Right lobe of liver (tissue), 6 donors: Measurements from ENCODE around the gene CNPPD1. TPM values are rescaled to one million over a fixed set of nuclear protein-coding genes. Genes with fewer than 3 reads are reported as not detected.

Experiments used
- ATAC-seq, 4 donors: fragments of 200-7000 bp; cut with Tn5 transposase; one replicate each; pipeline ENCODE4 v1.9.1; 2020; ENCODE audit warnings: mild to moderate bottlenecking in 4 of 4, moderate library complexity in 4 of 4
- DNase-seq, 3 donors: peaks; one replicate each; pipeline ENCODE4 v3.0.0-alpha.2; 2020
- H3K27ac ChIP-seq, 3 donors: fragments of 200-600 bp; one replicate each; pipeline ENCODE4 v1.8.0; 2022
- H3K27me3 ChIP-seq, 2 donors: fragments of 200-600 bp; one replicate each; pipeline ENCODE4 v1.8.0; 2022
- H3K36me3 ChIP-seq, 4 donors: fragments of 200-600 bp; sonication (generic) in 1 of 4; one replicate each; pipeline versions ENCODE4 v1.5.1 to v1.8.0; 2017 to 2022; ENCODE audit warnings: control low read depth in 1 of 4
- H3K4me1 ChIP-seq, 4 donors: fragments of 200-600 bp; sonication (generic) in 1 of 4; one replicate each; pipeline versions ENCODE4 v1.5.1 to v1.8.0; 2017 to 2022; ENCODE audit warnings: control low read depth in 1 of 4
- H3K4me3 ChIP-seq, 3 donors: fragments of 200-600 bp; one replicate each; pipeline ENCODE4 v1.8.0; 2022
- H3K9me3 ChIP-seq, 4 donors: fragments of 200-600 bp; sonication (generic) in 1 of 4; one replicate each; pipeline versions ENCODE4 v1.5.1 to v1.8.0; 2017 to 2022; ENCODE audit warnings: control low read depth in 1 of 4
- CTCF ChIP-seq, 4 donors: fragments of 200-600 bp in 3 of 4; fragments of 450-650 bp in 1 of 4; IDR thresholded peaks; one replicate each; pipeline versions ENCODE4 v1.5.1 to v1.8.0; 2016 to 2022; ENCODE audit warnings: antibody characterized with exemption in 4 of 4, mild to moderate bottlenecking in 2 of 4
- POLR2A ChIP-seq: fragments of 450-650 bp; IDR thresholded peaks from one replicate; pipeline ENCODE4 v1.6.1; 2017; ENCODE audit warnings: antibody characterized with exemption, mild to moderate bottlenecking
- WGBS: methylation state at CpG from one replicate; pipeline ENCODE4 v1.1.6; 2018; ENCODE audit warnings: low coverage, low lambda C conversion rate; ENCODE audit not compliant: insufficient coverage; ENCODE audit errors: missing lambda C conversion rate; 5-methylcytosine and 5-hydroxymethylcytosine counted together
- intact Hi-C, 2 donors: fragments of 100-400 bp; cut with DNase I; formaldehyde crosslinking; loops; one replicate each; pipeline versions ENCODE4 v1.11.2 to v1.14.1; 2022
- total RNA-seq, 6 experiments: library from RNA; depleted of rRNA in 2 of 6; stranded (reverse); fragments of >200 nt in 2 of 6; fragmentation: NEBNext Ultra II Directional in 3 of 6; extraction: Animal tissue kit (Norgen Biotek cat#: 25700) in 3 of 6; gene quantifications; one replicate each; pipeline versions ENCODE4 v1.1.0 to v1.2.4, GENCODE V29; 2016 to 2023
- donor health status: DM: no; HTN: yes; CAD: no.
- donor health status: DM: no; HTN: no; CAD: no.
- donor health status: DM: no; HTN: no; CAD: no.
- donor health status: DM: no; HTN: yes; CAD: no.
- donor health status: DM: no; HTN: yes; CAD: no.

The CNPPD1 gene
- total RNA-seq, 6 experiments from 2014 or later = 22.3 to 37.1 (median 30.2) TPM

- Histone ChIP-seq H3K36me3 (peaks cover 0 to 11% (median 0%) of the 10 kb centered on the region in 4 donors), H3K9me3 (no peaks in the 10 kb centered on the region), H3K4me1 (peaks cover 0 to 11% (median 2%) of the 10 kb centered on the region in 4 donors), H3K27ac (peak overlapping the region; percentile 84 to 89 (median 86)), H3K27me3 (no peaks in the 10 kb centered on the region), H3K4me3 (peak overlapping the region; percentile 58 to 70 (median 66))
- DNase-seq = no peak
- 53% methylated on average over 4 of the region's 4 CpGs for WGBS
- intact Hi-C loops = loop anchor here (5.0 kb wide), 2 partner anchors 51 to 136 kb away; no protein-coding TSS in a partner anchor
- no peak for ATAC-seq
- TF ChIP-seq POLR2A (no peak), CTCF (IDR thresholded peaks at IDR 0.05) (no peak)
These were observed 15.6 kb downstream of the CNPPD1 start for GRCh38 chr2:219161097-219161496.

GRCh38 chr2:219160186-219161017 is 16.3 kb downstream of the CNPPD1 start, which contains the start of gene NHEJ1:
Gene NHEJ1 (minus strand): TSS chr2:219160815. CDS start chr2:219158362, 2,453 bp downstream.
- DNase-seq (peak; percentile 97 to 99 (median 98)), ATAC-seq (peak; percentile 95 to 99 (median 96))
- H3K27me3 ChIP-seq = no peaks in the 10 kb centered on the region
- peak within 1 kb of the TSS; percentile 58 to 70 (median 66) for H3K4me3 ChIP-seq
- 0% methylated on average over 4 of the region's 70 CpGs for WGBS
- TF ChIP-seq POLR2A (peak; percentile 60), CTCF (IDR thresholded peaks at IDR 0.05) (peak; percentile 96 to 100 (median 98))
- no peaks in the 10 kb centered on the region for H3K9me3 ChIP-seq
- peaks cover 0 to 11% (median 0%) of the 10 kb centered on the region in 4 donors for H3K36me3 ChIP-seq
- peaks cover 0 to 11% (median 2%) of the 10 kb centered on the region in 4 donors for H3K4me1 ChIP-seq
- intact Hi-C loops = loop anchor here (5.0 kb wide), 2 partner anchors 52 to 137 kb away; no protein-coding TSS in a partner anchor
- H3K27ac ChIP-seq = peak within 1 kb of the TSS; percentile 84 to 89 (median 86)

GRCh38 chr2:219159771-219160185 is 16.9 kb downstream of the CNPPD1 start:
- H3K36me3 ChIP-seq = peaks cover 0 to 11% (median 0%) of the 10 kb centered on the region in 4 donors
- 4% methylated on average over 18 of the region's 18 CpGs for WGBS
- peak overlapping the region in 2 of 3 donors; percentile 84 to 86 for H3K27ac ChIP-seq
- intact Hi-C loops = loop anchor here (5.0 to 10.0 kb wide), 4 partner anchors 53 to 138 kb away; no protein-coding TSS in a partner anchor
- ATAC-seq (no peak), DNase-seq (no peak)
- H3K4me3 ChIP-seq = peak overlapping the region; percentile 58 to 70 (median 66)
- TF ChIP-seq CTCF (IDR thresholded peaks at IDR 0.05) = no peak
- no peak for TF ChIP-seq POLR2A
- no peaks in the 10 kb centered on the region for H3K9me3 ChIP-seq
- no peaks in the 10 kb centered on the region for H3K27me3 ChIP-seq
- peaks cover 0 to 11% (median 2%) of the 10 kb centered on the region in 4 donors for H3K4me1 ChIP-seq

- no peaks in the 10 kb centered on the region for H3K27me3 ChIP-seq
- H3K4me3 ChIP-seq = no peak overlapping the region
- intact Hi-C loops = loop anchor here (5.0 to 10.0 kb wide), 2 partner anchors 101 to 104 kb away; no protein-coding TSS in a partner anchor
- no peak for DNase-seq
- peaks cover 0 to 11% (median 0%) of the 10 kb centered on the region in 4 donors for H3K36me3 ChIP-seq
- no peak overlapping the region for H3K27ac ChIP-seq
- H3K4me1 ChIP-seq = peaks cover 0 to 11% (median 2%) of the 10 kb centered on the region in 4 donors
- TF ChIP-seq CTCF (IDR thresholded peaks at IDR 0.05) = no peak
- no peak for TF ChIP-seq POLR2A
- WGBS = 74% methylated on average over 3 of the region's 3 CpGs
- no peak for ATAC-seq
- no peaks in the 10 kb centered on the region for H3K9me3 ChIP-seq
These were observed 18.1 kb downstream of the CNPPD1 start for GRCh38 chr2:219158586-219158985.
